NCI-H446 (cell line): ENCODE data around the gene INSL3.
A peak's percentile ranks its signal among the peaks of the same experiment; 100 is the strongest.

Experiments used
- DNase-seq, 2 experiments: peaks; one replicate each; lab custom pipeline; 2025; lab: John Stamatoyannopoulos, UW

Gene INSL3

DNA sequence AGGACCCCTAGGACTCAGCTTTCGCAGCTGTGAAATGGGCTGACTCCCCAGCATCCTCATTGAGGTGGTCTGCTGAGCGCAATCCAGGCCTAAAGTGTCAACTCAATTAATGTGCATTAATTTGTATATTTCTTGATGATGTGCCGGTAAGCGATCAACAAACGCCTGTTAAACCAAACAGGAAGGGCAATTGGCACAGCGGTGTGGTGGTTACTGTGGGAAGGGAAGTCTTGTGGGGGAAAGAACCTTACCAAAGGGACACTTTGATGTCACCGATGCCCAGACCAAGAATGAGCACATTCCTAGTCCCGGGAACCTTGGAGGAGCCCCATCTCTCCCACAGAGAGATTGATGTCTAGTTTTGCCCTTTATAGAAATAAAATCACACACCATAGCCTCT is 24.8 kb upstream of the INSL3 start:
- DNase-seq: no peak

DNA sequence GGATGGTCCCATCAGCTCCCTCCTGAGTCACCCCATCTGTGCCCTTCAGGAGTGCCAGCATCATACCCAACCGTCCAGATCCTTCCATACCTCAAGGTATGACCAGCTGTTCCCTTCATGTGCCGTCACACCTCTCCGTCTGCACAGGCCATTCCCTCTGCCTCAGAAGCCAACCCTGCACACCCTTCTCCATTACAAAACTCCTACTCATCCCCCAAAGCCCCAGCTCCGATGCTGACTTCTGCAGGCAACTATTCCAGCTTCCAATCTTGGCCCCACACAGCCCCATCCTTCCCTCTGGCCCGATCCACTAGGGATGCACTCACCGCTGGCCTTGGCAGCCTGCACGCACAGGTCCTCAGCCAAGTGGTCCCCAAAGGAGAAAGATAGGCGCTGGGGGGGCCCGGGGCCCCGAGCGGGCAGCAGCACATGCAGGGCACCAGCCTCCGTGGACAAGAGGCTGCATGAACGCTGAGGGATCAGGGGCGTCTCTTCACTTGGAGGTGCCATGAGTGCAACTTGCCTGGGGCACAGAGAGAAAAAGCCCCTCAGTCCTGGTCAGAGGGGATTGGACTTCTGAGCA is 22.7 kb upstream of the INSL3 start:
- DNase-seq: no peak

DNA sequence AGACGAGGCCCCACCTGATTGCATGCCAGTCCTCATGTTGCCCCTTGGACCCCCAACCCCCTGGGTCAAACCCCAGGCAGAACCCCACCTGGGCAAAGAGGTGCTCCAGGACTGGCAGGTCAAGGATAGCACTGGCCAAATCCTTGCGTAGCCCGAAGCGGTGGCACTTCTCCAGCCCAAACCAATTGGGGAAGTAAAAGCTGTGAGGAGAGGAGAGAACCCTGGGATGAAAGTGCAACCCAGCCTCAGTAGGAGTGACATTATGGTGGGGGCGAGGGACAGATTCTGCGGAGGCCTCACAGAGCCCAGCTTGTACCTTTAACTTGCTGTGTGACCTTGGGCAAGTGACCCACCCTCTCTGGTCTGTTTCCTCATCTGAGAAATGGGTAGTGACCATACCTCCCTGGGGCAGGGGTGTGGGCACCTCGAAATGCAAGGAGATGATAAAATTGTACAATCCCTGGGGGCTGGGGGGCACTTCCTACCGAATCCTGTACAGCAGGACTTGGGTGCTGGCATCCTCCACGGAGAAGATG is 22.0 kb upstream of the INSL3 start:
- DNase-seq: no peak

DNA sequence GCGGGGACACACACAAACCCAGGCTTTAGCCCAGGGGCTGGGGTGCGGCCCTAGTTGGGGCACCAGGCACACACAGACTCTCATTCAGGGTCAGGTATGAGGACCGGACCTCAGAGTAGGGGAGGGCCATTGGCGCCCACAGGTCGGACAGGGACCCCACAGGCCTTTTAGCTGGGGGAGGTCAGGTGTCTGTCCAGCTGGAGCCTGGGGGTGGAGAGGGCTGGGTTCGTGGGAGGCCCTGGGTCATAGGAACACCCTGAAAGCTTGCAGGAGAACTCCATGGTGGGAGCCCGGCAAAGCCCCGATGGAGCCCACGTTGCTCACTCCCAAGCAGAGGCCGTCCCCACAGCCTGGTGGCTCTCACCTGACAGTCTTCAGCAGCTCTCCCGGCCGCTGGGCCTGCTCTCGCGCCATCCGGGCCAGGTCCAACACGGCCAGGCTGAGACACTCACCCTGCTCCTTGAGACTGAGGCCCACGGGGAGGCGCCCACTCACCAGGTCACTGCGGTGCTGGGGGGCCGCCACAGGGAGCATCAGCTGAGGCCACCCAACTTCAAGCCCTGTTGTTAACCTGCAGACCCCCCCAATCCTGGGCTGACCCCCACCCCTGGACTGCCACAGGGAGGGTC is 21.5 kb upstream of the INSL3 start:
- DNase-seq: no peak

DNA sequence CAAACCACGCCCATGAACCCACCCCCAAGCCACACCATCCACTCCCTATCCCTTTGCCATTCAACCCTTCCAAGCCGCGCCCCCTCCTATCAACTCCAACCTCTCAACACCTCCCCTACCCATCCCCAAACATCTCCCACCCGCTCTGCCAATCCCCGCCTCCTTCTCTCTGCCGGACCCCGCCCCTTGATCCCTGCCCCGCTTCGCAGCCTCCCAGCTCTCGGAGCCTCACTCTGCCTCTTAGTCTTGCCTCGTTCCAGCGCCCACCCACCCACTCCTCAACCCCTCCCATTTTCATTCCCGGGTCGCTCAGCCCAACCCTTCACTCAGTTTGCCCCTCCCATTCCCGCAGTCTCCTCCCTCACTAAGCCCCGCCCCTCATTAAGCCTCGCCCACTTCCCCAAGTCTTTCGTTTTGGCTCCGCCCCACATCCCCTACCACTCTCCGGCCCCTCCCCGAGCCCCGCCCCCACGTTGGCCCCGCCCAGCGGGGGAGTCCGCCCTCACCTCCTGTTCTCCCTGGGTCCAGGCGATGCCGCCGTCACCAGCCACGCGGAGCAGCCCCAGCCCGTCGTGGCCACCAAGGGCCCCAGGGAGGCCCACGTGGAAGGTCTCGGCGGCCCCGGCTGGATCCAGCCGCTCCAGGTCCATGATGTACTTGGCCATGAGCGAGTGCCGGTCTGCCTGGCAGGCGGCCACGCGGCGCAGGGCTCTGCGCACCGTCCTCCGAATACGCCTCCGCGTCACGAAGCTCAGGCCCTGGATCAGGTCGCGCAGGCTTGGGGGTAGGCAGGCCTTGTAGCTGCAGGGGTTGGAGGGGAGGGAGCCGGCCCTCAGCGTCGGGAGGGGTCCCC is 20.7 kb upstream of the INSL3 start:
- DNase-seq: peak; percentile 96 to 98

DNA sequence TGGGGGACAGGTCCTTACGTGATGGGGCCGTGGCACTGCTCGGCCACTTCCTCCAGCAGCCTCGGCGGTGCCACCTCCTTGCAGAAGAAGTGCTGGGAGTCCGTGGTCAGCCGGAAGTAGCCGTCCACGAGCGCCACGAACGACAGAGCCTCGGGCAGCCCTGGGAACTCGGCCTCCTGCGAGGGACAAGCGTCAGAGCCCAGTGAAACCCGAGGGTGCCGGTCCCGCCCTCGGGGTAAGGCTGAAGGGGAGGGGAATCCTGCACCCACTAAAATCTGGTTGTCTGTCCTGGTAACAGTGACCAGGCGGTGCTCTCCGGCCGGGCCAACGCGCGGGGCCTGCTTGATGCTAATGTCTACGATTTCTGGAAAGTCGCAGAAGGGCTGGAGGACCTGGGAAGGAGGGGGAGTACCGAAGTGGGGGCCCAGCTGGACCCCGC is 20.1 kb upstream of the INSL3 start:
- no peak for DNase-seq

DNA sequence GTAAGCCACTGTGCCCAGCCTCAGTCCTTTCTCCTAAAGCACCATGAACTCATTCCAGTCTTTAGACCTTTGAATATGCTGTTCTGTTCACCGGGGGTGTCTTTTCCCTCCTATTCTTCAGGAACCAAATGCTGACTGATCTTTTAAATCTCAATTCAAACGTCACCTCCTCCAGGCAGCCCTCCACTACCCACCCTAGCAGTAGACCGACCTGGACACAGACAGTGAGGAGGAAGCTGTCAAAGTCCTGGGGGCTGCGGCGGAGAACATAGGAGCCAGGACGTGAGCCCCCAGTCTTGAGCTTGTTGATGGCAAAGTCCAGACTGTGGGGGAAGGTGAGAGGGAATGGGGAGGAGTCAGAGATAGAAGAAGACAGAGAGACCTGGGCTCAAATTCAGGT is 18.7 kb upstream of the INSL3 start:
- no peak for DNase-seq

DNA sequence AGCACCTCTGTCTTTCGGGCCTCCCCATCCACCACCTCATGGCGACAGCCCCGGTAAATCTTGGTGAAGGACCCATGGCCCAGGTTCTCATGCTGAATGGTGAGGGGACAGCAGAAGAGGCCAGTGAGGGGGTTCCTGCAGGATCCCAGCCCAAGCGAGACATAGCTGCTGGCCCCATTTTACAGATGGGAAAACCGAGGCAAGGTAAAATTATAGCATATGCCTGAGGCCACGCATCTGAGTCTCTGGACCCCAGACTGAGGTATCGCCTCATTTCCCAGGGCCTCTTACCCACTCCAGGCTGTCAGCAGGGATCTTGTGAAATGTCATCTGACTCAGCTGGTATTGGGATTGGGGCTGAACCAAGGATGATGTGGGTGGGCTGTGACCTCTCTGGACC is 16.7 kb upstream of the INSL3 start:
- DNase-seq: no peak

DNA sequence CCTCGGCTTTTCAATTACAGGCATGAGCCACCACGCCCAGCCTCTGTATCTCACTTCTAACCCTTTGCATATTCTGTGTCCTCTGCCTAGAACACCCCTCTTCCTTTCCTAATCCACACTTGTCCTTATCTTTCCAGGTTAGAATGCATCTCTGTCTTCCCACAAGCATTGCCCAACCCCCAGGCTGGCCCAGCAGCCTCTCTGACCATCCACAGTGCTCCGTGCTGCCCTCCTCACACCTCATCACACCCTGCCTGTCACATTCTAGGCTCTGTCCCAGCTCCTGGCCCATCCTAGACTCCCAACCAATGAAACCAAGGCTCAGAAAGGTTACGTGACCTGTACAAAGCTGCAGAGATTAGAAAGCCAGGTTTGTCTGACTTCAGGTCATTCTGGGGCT is 15.2 kb upstream of the INSL3 start:
- DNase-seq: no peak

DNA sequence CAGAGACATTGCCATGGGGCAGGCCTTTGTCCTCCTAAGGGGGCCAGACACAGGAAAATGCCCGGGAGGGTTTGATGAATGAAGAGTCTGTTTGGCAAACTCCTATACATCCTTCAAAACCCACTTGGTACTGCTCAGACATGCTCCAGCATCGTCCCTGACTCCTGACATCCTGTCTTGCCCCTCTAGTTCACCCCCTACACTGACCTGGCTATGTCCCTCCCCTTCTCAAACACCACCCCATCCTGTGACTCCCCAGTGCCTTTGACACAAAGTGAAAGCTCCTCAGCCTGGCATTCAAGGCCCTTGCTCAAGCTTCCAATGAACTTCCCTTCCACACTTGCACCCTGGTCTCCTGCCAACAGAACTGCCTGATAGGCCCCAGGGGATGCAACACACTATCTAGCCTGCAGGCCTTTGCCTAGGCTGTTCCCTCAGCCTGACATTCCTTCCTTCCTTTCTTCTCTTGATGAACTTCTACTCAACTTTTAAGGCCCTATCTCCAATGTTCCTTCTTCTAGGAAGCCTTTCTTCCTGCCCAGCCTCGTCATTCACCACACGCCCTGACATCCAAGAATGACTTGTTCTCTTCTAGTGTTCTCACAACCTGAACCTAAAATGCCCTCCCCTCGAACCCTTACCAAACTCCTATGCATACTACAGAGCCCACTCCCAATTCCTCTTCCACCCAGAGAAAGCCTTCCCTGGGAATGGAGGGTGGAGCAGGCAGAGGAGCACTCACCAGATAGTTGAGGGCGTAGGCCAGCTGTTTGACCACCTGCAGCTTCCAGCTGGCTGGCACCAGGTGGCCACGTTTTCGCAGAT is 14.1 kb upstream of the INSL3 start:
- no peak for DNase-seq

DNA sequence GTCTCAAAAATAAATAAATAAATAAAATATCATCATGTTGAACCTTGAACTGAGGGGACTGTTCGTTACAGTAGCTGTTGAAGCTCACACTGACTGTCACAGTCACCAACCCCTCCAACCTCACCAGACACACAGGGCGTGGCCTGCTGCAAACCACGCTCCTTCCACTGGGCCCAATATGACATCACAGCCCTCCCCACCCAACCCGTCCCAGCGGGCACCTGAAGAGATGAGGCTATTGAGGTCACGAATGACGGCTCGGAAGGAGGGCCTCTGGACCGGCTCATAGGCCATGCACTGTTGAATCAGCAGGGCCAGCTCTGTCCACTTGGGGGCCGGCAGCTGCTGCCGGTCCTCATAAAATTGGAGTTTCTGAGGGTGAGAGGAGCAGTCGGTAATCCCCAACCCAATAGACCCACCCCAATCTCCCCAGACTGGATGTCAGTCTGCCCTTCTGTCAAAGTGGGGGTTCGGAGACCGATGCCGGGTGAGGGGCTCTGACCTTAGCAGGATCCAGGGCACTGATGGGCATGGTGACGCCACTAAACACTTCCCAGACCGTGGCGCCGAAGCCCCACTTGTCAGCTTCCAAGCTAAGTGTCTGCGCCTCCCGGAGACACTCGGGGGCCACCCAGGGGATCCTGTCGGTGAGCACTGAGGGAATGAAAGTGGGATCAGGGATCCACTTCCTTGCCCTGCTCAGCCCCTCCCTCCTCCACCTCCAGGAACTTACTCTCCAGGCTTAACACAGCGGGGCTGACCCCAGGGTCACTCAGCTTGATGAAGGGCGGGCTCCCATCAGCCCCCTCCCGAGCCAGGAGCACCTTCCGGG is 13.2 kb upstream of the INSL3 start:
- DNase-seq: no peak

DNA sequence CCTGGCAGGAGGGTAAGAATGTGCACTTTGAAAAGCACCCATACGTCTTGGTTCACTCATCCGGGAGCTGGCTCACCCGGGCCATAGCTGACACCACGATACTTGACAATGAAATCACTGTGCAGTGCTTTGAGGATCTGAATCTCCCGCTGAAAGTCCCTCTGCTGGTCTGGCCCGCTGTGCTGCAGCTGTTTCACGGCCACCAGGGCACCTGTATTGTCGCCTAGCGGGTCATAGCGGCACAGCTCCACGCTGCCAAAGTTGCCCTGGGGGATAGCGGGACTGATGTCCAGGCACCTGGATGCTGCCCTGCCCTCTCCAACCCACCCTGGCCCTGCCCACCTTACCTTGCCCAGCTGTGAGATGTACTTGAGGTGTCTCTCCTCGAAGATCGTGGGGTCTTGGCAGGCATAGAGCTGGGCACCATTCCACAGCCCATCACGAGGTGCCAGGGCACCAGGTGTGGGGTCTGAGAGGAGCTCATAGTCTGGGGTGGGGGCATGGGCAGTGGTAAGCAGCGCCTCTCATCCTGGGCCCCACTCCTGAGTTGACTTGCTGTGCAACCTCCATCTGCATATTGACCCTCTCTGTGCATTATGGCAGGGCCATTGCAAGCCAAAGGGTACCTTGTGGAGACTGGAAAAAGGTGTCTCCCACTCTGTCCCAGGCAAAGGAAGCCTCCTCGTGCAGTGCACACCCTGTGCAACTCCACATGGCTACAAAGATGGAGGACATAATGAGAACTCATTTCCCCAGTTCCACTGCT is 11.3 kb upstream of the INSL3 start:
- DNase-seq: no peak

DNA sequence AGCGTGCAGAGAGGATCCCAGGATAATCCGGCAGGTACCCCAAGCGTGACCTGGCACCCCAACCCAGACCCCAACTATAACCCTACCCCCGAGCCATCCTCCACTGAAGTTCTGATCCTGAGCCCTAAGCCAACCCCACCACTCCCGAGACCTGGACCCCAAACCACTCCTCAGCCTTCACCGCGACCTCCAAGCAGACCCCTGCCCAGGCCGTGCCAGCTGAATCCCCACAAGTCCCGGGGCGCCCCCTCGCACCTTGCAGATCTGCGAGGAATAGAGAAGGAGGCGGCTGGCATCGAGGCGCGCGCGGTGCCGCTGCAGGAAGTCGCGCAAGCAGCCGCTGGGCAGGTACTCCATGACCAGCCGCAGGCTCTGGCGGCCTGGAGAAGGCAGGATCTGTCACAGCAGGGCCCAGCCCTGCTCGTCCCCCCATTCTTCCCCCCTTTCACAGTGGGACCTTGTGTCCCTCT is 10.1 kb upstream of the INSL3 start:
- DNase-seq: no peak

DNA sequence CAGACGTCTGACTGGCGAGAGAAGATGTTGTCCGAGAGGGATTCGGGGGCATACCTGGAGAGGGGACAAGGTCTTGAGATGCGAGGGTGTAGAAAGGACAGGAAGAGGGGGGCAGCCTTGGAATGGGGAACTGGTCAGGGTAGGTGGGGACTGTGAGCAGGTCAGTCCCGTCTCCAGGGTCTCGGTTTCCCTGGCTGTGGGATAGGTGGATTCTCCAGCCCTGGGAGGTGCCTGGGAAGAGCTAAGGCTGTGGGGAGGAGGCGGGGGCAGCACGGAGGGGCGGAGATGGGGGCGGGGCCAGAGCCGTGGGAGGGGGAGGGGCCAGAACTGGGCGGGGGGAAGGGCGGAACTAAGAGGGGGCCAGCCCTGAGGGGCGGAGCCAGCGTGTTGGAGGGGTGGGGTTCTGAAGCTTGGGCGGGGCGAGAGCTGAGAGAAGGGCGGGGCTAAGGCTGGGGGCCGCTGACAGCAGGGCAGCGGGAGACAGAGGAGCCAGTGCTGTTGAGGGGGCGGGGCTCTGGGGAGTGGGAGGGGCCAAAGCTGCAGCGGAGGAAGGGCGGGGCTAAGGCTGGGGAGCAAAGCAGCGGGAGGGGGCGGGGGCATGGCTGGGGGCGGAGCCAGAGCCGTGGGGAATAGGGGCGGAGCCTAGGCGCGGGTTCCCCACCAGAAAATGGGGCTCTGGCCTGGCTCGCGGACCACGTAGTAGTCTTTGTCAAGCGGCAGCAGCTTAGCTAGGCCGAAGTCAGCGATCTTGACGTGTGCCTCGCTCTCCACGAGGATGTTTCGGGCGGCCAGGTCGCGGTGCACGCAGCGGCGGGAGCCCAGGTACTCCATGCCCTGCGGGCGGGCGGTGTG is 9.5 kb upstream of the INSL3 start:
- peak; percentile 54 to 85 for DNase-seq

DNA sequence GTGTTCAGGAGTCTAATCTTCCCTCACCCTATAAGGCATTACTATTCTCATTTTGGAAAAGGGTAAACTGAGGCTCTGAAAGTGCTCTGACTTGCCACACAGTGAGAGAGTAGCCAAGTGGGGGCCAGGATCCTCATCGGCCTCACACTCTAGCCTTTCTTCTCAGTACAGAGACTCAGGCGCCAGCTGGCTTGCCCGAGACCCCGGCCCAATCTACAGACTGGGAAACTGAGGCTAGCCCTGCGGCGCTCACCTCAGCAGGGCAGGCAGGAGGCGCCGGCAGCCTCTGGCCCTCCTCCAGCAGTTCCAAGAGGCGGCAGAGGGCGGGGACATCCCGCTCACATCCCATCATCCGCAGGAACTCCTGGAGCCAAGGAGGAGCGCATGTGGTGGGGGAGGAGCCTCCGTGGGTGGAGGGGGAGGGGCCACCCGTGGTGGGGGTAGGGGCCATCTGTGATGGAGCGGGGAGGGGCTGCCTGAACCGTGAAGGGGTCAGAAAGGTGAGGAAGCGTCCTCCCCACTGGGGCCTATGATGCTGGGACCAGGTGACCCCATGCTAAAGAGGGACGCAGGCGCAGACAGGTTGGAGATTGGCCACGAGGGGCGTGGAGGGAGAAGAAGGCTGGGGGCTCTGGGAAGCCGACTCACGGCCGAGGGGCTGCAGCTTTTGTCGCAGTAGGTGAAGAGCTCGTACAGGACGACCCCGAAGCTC is 8.7 kb upstream of the INSL3 start:
- peak; percentile 39 to 81 for DNase-seq

DNA sequence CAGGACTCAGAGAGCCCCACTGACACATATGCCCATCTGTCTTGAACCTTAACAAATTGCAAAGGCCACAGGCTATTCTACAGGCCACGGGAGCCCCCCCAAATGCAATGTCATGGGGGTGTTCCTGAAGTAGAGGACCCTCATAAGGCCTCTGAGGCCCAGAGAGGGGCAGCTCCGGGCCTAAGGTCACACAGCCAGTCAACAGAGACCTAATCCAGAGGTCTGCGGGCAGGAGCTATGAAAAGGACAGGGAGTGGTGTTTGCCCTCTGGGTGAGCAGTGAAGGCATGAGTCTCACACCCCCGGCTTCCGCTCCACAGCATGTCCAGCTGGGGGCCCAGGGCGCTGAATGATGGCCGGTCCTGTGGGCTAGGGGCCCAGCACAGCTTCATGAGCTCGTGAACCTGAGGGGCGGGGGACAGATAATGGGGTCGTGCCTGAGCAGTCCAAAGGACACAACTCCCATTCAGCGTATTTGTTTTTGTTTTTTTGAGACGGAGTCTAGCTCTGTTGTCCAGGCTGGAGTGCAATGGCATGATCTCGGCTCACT is 5.3 kb upstream of the INSL3 start:
- DNase-seq: no peak

DNA sequence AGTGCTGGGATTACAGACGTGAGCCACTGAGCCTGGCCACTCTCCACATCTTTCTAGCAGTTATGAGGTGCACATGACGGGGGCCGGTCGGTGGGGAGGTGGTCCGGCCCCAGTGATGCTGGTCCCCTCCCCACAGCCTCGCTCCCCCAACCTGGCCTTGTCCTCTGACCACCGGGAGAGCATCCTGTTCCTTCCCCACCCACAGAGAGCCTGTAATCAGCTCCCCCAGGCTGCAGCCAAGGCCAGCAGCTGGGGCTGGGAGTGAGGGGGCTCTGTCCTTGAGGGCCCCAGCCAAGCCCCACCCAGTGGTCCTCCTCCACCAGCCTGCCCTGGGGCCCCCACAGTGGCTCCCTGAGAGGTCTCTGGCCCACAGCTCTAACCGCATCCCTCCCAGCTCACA is 3.0 kb upstream of the INSL3 start:
- no peak for DNase-seq

DNA sequence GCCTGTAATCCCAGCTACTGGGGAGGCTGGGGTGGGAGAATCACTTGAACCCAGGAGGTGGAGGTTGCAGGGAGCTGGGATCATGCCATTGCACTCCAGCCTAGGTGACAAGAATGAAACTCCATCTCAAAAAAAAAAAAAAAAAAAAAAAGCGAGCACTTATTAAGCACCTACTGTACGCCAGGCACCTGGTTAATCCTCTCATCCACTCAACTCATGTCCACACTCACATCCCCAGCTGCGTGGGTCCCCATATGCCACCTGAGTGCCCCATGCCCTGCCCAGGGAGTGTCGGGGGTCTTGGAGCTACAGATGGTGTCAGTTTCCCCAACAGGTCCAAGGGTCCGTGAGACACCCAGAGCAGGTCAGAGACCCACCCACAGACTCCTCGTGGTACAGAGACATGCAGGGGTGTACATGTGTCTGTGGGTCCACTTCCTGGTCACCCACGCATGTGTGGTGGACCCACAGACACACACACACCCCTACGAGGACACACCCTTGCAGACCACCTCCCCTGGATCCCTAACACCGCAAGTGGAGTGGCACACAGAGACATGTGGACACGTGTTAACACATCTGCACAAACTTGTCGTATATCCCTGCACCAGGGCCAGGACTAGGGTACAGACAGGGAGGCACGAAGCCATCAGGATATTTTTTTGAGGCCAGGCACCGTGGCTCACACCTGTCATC is 3.5 kb downstream of the INSL3 start:
- DNase-seq: no peak
